GM12892 (cell line): Measurements from ENCODE around the gene MED13L. TPM values are rescaled to one million over a fixed set of nuclear protein-coding genes. Genes with fewer than 3 reads are reported as not detected.

ENCODE experiments used
- DNase-seq: peaks from one replicate; pipeline ENCODE4 v3.0.0; 2011; ENCODE audit not compliant: insufficient read length
- FAIRE-seq: peaks from 2 replicates; lab custom pipeline; 2011; peaks lifted over from hg19 to GRCh38; lab: Jason Lieb, UNC
- POLR2A ChIP-seq: IDR thresholded peaks from 2 replicates; pipeline ENCODE4 v1.6.1; 2011; ENCODE audit warnings: low read depth, low read length, control low read depth
- POLR2AphosphoS5 ChIP-seq: IDR thresholded peaks from 2 replicates; pipeline ENCODE4 v1.6.1; 2011; ENCODE audit warnings: low read depth, low read length, control low read depth
- TAF1 ChIP-seq: IDR thresholded peaks from 2 replicates; pipeline ENCODE4 v1.6.1; 2011; ENCODE audit warnings: low read depth, mild to moderate bottlenecking, control low read depth, low read length, borderline replicate concordance
- polyA plus RNA-seq: library from polyadenylated mRNA; unstranded; fragments of >200 nt; gene quantifications from one replicate; pipeline ENCODE4 v1.2.1, GENCODE V29; 2012; ENCODE audit warnings: missing spikeins, inconsistent platforms; ENCODE audit not compliant: missing spikeins

The MED13L gene
- 26.8 TPM for polyA plus RNA-seq

- FAIRE-seq, result peak; percentile 46
- peak; percentile 51; the same call in 1 of the 2 replicates for TF ChIP-seq POLR2A
- TF ChIP-seq POLR2AphosphoS5, result no peak
- TF ChIP-seq TAF1, result 0 out of 2 replicates have a peak, but pooled peaks have one; percentile 19
- DNase-seq, result peak; percentile 89
Measured at GRCh38 chr12:116277467-116278278, at the start of gene MED13L. Gene MED13L, minus strand, starts transcription at chr12:116277693. Its CDS starts 562 bp downstream, at chr12:116277131.

GRCh38 chr12:116325336-116325664 lies 47.8 kb upstream of the MED13L start:
- no peak for TF ChIP-seq POLR2AphosphoS5
- TF ChIP-seq POLR2A, result no peak
- FAIRE-seq (peak; percentile 46), DNase-seq (peak; percentile 27)

GRCh38 chr12:116324654-116325335 lies 47.3 kb upstream of the MED13L start:
- no peak for DNase-seq
- no peak for FAIRE-seq
- TF ChIP-seq POLR2A (no peak), TAF1 (no peak), POLR2AphosphoS5 (no peak)

- no peak for FAIRE-seq
- no peak for TF ChIP-seq TAF1
- TF ChIP-seq POLR2A, result no peak
- no peak for TF ChIP-seq POLR2AphosphoS5
- DNase-seq, result no peak
Measured at GRCh38 chr12:116323406-116324386, 46.2 kb upstream of the MED13L start.

GRCh38 chr12:116321913-116322312 lies 44.4 kb upstream of the MED13L start:
- FAIRE-seq (no peak), DNase-seq (no peak)
- TF ChIP-seq POLR2AphosphoS5 (no peak), POLR2A (no peak), TAF1 (no peak)

- DNase-seq (no peak), FAIRE-seq (no peak)
- TF ChIP-seq POLR2AphosphoS5 (no peak), TAF1 (no peak)
Measured at GRCh38 chr12:116320791-116321217, 43.3 kb upstream of the MED13L start.

GRCh38 chr12:116319898-116320621 lies 42.6 kb upstream of the MED13L start:
- DNase-seq (no peak), FAIRE-seq (no peak)
- TF ChIP-seq POLR2AphosphoS5 (no peak), TAF1 (no peak), POLR2A (no peak)

GRCh38 chr12:116319233-116319897 lies 41.9 kb upstream of the MED13L start:
- TF ChIP-seq POLR2A (no peak), TAF1 (no peak), POLR2AphosphoS5 (no peak)
- no peak for FAIRE-seq
- DNase-seq, result no peak

GRCh38 chr12:116318576-116319232 lies 41.2 kb upstream of the MED13L start:
- no peak for FAIRE-seq
- no peak for DNase-seq

GRCh38 chr12:116317986-116318575 lies 40.6 kb upstream of the MED13L start:
- DNase-seq (no peak), FAIRE-seq (no peak)
- TF ChIP-seq TAF1 (no peak), POLR2AphosphoS5 (no peak), POLR2A (no peak)

More at GRCh38 chr12:116318576-116319232, 41.2 kb upstream of the MED13L start:
- TF ChIP-seq TAF1, result no peak
- TF ChIP-seq POLR2AphosphoS5, result no peak
- no peak for TF ChIP-seq POLR2A
